ENCODE data around the gene LINC01488.

Gene LINC01488

DNA sequence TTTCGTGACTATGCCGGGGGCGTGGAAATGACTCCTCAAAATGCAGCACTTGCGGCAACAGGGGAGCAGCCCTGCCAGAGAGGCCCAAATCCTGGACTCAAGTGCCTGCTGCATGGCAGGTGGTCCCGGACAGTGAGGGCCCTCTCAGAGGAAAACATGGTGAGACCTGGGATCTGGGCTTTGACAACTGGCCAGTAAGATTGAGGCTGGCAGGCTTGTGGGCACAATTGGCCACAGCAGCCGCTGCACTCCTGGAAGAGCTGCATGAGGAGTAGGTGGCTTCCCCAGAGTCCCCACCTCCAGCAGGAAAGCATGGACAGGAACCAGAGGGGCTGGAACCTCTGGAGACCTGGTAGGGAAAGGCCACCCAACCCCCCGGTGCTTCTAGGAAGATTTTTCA lies 13.4 kb downstream of the LINC01488 start:
- DNase-seq = no peak

DNA sequence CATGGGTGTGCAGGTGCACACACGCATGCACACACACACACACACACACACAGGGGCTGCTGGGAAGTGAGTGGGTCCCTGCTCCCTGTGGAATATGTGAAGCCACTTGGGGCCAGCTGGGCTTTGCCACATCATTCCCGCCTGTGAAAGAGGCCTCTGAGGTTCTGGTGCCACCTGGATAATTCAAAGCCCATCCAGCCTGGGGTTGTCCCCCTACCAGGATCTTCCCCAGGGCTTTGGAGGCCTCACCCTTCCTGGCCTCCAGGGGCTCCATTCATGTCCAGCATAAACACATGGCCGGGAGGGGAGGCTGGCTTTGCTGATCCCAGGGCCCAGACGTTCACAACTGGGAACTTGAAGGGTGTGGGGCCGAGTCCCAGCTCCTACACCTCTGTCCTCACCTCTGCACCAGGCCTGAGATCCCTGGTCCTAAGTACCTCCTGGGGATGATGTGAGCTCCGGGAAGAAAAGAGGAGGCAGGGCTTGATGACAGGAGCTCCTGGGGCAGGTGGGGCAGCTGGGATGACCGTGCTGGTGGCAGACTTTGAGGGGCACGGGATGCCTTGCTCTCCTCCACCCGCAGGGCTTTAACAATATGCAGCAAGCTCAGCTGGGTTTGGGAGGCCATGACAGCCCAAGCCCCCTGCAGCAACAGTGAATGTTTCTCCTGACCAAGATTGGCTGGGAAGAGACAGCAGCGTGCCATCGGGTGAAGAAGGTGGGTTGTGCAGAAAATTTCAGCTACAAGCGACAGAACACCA lies 14.2 kb downstream of the LINC01488 start:
- DNase-seq = no peak

DNA sequence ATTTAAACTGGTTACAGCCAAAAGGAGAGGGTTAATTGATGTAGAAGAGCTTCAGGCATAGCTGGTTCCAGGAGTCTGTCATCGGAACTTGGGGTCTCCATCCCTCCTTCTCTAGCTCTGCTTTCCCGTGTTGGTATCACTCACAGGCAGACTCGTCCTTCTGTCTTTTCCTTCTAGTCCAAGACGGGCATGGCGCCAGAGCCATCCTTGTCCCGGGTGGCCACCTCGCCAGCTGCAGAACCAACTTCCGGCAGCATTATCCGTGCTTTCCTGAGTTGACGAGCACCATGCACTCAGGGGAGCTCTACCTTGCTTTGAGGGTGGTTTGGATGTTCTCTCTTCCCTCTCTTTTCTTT lies 14.7 kb downstream of the LINC01488 start:
- no peak for DNase-seq

DNA sequence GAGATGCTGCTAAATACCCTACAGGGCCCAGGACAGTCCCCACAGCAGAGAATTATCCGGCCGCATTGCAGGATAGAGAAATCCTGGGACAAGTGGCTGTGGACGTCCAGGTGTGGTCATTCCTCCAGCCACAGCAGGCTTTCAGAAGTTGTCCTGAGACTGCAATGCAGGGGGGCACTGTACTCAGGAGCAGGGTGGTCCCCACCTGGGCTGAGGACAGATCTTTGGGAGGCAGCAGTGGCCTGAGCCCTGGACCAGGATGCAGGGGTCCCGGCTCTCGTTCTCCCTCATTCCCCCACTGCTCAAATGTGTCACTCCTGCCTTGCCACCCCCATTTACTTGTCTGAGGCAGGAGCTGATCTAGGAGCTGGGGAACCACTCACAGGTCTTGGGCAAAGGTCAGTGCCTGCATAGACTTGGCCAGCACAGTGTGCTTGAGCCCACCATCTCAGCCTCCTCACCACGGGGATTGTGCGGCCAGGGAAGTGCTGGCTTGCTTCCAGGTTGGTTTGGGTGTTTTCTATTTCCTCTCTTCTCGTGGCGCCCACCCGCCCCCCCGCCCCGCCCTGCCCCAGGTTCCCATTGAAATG lies 15.3 kb downstream of the LINC01488 start:
- no peak for DNase-seq

DNA sequence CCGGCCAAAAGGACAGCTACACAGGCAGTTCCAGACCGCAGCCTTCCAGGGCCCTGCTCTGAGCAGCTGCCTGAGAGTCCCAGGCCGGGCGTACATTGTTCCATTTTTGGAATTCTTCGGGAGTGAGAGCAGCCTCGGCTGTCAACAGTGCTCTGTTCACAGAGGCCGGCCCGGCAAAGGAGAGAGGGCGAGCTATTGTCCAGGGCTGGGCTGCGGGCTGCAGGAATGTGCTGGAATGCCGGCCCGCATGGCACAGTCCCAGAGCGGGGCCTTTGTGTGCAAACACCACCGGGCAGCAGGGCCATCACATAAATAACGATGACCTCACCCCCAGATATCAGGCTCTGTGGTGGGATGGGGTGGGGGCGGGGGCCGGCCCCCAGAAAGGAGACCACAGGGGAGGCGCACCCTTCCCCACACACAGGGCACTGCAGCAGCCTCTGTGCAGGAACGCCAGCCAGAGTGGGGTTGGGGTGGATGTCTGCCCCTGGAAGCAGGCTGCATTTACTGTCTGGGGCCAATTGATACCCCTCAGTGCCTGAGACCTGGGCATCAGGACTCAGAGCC lies 15.8 kb downstream of the LINC01488 start:
- DNase-seq = no peak

DNA sequence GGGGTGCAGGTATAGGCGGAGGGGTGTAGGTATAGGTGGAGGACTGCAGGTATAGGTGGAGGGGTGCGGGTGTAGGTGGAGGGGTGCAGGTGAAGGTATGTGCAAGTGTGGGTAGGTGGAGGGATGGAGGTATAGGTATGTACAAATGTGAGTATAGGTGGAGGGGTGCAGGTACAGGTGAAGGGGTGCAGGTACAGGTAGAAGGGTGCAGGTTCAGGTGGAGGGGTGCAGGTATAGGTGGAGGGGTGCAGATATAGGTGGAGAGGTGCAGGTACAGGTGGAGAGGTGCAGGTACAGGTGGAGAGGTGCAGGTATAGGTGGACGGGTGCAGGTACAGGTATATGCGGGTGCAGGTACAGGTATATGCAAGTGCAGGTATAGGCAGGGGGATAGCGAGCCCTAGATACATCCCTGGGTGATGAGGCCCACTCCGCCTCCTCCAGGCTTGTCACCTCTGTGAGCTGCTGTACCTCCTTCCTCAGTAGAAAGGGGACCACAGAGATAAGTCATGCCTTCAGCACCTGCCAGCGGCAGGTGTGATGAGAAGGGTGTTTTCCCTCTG lies 17.2 kb downstream of the LINC01488 start:
- DNase-seq = no peak

DNA sequence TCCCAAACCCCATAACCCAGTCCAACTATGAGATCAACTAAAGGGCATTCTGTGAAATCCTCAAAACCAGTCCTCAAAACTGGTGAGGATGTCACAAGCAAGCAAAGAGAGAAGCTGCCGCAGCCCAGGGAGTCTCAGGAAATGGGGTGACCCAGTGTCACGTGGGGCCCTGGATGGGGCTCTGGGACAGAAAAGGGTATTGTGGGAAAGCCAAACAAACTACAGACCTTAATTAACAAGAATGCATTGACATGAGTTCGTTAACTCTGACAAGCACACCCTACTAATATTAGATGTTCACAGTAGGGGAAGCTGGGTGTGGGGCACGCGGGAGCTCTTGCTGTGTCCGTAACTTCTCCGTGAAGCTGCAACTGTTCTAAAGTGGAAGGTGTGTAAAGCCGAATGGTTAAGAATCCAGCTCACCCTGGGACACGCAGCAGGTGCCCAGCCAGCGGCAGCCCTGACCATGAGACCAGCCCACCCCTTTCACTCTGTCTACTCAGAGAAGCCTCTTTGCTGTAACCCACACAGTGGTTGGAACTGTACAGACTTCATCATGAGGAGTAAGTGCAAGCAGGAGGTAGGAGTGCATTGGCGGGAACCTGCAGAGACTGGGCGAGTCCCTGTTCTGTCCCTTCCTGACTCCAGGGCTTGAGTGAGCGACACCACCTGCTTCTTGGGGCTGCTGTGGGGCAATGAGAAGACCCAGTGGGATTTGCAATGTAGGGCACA lies 17.9 kb downstream of the LINC01488 start:
- DNase-seq = no peak

DNA sequence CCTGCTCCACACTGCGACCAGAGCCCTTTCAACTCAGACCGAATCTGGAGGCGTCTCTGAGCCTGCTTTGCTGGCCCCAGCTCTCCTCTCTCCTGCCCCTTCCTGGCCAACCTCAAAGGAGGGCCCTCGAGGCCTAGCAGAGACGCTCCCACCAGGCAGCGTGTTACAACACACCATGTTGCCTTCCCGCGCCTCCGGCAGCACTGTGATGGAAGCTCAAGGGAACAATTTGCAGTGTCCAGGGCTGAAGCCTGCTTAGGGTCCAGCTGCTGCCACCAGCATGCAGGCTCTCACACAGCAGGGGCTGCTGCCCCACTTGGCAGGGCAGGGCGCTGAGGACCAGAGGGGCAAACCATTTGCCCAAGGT lies 18.4 kb downstream of the LINC01488 start:
- no peak for DNase-seq

DNA sequence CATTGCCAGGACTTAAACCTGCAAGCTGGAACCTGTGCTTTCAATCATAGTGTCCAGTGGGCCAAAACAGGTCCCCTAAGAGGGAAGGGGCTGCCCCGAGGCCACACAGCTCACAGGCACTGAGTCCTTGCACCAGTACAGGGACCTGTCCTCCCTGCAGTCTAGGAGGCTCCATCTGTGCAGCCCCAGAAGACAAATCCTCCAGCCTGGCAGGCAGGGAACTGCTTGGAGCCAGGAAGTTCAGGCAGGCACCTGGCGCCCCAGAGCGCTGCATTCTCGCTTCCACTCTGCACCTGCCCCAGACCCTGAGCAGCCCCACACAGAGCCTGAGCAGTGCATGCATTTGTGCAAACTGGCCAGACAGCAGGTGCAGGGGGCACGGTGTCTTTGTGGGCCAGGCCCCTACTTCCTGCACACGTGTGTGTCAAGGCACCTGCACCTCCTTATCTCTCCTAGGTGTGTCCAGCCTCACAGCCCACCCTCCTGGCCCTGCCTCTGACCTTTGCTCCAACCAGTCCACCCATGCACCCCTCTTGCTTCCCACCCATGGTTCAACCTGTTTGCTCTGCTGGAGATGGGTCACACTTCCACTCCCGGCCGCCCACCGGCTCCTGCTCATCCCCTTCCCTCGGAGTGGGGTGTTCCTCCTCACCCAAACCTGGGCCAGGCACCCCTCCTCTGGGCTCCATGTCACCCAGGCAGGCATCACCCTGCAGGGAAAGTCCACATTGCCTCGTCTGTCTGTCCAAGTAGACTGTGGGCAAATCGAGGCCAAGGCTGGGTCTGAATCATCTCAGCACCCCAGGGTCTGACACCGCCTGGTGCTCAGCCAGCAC lies 19.0 kb downstream of the LINC01488 start:
- no peak for DNase-seq

DNA sequence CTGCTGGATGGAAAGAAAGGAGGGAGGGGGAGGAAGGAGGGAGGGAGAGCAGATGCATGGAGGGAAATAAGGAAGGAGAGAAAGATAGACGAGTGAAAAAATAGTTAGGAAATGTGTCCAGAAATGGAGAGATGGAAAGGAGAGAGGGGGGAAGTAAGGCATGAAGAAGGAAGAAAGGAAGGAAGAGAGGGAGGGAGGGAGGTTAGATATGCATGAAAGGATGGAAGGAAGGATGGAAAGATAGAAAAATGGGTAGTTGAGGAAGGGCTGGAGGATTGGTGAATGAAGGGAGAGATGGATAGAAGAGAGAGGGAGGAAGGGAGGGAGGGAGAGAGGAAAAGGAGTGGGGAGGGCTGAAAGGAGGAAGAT lies 19.6 kb downstream of the LINC01488 start:
- no peak for DNase-seq

DNA sequence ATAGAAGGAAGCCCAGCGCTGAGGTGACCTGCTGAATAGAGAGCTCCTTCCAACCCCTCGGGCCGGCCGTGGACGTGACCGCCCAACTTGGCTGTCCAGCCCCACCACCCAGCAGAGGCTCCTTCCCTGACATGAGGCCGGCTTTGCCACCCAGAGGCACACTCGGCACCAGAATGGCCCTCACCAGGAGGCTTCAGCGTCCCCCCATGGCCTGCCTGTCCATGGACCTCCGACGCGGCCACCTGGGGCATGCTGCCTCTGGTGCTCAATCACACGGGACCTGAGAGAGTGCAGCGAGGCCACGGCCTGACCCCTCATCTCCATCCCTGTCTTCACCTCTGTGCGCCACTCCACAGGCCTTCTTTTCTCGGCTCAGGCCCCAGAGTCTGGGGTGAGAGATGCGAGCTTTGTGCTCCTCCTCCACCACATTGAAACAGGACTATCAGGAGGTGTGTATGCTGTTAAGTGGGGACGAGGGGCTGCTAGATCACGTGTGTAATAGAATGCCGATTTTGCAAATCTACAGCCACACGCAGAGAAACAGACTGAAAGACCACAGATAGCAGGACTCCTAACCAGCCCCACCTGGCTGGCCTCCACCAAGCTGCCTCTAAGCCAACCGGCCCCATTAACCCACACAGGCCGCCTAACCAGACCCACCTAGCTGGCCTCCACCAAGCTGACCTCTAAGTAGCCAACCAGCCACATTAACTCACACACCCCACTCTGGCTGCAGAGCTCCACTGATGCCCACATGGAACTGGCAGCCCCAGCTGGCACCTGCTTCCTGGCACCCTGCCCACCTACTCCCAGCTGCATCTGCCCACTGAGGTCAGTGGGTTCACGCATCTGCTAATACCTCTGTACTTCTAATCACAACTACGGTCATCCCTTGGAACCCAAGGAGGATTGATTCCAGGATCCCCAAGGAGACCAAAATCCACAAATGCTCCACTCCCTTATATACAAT lies 20.7 kb downstream of the LINC01488 start:
- DNase-seq = no peak

DNA sequence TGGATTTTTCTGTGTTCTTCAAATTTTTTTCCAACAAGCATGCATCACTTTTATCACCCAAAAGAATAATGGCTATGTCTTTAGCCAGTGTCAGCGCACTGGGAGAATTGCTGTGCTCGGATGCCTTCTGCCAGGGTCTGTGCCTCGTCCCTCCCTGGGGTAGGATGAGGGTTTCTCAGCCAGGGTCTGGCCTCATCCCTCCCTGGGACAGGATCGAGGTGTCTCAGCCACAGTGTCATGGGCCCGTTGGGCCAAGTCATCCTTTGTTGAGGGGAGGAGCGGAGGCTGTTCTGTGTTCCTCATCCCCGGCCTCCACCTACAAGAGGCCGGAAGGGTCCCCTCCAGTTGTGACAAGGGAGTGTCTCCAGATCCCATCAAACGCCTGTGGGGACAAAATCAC lies 22.7 kb downstream of the LINC01488 start:
- no peak for DNase-seq

DNA sequence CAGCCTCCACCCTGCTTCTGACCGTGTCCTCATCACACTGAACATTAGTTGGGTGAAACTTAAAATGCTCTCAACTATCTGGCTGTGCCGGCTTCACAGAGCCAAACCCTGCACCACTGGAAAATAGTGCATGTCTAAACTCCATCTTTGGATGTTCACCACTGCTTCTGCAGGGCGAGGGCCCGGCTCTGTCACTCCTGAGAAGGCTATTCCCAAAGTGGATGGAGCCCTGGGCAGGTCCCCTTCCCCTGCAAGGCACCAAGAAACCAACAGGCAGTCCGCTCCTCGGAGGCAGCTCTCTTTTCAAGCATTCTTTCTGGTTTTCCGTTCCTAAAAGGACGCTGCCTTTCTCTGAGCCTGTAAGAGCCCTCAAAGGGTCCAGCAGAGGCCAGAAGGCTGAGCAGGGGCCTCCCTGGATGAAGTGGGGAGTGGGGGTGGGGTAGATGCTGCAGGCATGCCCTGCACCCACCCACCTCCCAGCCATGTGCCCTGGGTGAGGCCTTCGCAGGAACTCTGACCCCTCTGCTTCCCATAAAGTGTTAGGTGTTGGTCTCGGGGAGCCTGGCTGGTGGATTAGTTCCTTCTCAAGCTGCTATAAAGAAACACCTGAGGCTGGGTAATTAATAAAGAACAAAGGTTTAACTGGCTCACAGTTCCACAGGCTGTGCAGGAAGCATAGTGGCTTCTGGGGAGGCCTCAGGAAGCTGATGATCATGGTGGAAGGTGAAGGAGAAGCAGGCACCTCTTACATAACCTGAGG lies 23.3 kb downstream of the LINC01488 start:
- DNase-seq = no peak

DNA sequence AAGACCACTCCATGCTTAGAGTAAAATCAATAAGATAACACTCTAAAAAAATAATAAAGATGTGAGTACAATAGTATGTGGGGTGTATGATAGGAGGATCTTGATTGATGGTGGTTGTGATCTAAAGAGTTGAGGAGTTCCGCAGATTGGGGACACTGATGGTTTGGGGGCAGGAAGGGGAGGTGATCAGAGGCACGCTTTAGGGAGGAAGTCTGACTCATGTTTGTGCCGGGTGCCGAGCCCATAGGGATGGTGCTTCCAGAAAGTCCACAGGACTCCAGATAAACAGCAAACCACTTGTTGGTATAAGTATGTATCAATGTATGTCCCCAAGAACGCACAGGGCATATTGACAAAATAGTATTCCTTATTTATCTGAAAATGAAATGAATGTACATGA lies 27.5 kb downstream of the LINC01488 start:
- DNase-seq = no peak

DNA sequence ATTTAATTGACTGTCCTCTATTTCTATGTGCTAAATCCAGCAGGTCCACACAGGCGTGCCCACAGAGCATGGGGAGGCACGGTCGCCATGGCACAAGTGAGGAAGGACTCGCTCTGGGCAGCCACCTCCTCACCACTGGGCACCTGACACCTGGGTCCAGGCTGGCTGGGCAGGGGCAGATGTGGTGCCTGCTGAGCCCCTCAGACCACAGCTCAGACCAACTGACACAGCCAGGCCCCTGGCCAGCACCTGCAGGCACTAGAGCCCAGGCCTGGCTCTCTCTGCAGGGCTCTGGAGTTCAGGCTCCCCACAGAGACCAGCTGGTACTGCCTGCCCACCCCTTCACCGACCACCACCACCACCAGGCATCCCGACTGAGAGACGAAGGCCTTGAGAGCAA lies 27.9 kb downstream of the LINC01488 start:
- DNase-seq = no peak

DNA sequence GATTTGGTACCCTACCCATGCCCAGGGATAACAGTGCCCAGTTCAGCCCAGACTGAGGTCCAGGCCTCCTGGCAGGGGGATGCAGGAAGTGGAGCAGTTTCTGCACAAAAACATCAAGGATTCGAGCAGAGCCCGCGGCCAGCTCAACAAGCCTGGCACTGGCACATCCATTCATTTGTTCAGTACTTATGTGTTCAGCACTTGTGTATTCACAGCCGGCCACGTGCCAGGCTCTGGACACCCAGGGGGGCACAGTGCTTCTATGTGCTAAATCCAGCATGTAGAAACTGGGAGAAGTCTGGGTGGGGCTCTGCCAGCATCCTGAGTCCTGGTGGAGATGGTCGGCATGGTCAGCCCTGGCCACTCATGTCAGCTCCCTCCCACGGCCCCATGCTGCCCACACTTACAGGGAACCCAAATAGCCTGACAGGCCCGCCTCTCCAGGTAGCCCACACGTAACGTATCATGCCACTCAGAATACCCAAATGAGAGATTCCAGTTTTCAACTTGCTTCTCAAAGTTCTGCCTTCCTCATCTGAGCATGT lies 28.5 kb downstream of the LINC01488 start:
- no peak for DNase-seq

DNA sequence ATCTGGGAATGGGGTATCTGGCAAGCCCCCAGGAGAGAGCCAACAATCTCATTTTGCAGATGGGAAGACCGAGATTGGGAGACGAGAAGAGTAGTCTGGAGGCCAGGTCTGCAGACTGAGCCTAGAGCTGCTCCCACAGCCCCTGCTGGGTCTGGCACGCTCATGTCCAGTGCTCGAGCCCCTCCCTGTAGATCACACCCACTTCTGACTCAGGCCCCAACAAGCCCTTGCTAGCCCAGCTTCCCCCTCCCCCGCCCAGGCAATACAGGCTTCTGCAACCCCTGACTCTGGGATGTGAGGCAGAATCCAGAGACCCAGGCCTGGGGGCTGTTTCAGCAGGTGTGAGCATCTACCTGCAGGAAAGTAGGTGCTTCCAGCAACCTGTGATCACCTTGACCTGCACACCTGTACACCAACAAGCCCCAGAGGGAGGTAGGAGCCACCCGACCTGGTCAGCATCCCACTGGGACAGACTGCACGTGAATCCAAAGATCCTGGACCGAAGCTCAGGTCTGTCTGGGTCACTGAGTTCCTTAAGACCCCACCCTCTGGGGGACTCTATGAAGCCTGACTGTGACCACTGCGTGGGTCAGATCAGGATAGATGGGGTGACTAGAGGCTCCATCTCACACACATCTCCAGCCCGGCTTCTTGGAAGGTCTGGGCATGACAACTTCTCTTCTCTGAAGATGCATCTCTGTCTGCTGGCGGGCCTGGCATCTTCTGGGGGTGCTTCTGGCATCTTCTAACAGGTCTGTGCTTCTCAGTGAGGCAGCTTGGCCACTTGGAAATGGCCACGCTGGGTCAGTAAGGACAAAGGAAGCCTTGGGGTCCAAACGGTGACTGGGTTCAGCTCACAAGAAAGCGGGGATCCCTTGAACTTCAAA lies 29.3 kb downstream of the LINC01488 start:
- DNase-seq = no peak

DNA sequence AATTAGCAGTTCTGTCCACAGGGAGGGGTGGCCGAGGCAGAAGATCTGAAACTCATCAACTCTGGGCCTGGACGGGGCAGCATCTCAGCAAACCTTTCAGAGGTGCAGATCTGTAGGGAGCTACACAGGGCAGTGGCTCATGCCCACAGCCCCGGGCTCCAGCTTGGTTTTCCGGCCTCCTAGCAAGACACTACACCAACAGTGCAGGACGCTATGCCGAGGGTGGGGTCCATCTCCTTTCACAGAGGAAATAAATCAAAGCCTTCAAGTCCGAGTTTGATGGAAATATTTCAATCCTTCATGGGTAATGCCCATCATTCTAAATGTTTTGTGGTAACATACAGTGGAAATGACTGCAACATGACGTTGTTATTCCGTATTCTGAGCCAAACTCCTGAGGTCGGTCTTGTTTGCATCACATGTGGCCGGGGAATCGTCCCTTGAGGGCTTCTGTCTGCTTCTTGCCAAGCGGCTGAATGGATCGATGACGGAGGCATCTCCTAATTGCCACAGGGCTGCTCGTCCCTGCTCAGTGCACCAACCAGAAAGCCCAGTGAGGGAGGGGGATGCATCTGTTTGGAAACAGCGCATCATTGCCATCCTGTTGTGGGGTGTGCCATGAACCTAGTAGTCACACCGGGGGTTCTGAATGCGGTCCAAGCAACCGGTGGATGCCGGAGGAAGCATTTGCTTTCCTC lies 30.0 kb downstream of the LINC01488 start:
- DNase-seq = no peak

DNA sequence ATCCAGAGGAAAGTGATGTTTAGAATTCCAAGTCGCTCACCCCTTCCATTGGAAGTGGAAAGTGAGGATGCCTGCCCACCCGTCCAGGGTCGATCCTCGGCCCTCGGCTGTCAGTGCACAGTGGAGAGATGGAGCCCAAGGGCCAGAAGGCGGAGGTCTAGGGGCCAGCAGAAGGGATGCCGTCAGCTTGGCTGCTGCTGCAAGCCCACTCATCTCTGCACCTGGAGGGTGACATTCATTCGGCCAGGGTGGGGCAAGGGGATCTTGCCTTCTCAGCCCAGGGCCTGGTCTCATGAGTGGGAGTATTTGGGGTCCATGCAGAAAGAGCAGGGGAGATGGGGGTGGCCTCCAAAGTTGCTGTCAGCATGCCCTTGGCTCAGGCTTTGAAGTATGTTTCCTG lies 30.7 kb downstream of the LINC01488 start:
- no peak for DNase-seq
